GM19467 (cell line): ENCODE measurements around the gene ZNF791.
"Not testable (repeated sequence)": the region's sequence is repeated elsewhere in the genome, so short reads cannot be mapped to it uniquely, and the experiment has no call there.

Source experiments
- ATAC-seq: cut with Tn5 transposase; IDR thresholded peaks from one replicate; pipeline ENCODE4 v1.9.1; 2021; ENCODE audit warnings: mild to moderate bottlenecking, moderate library complexity; ENCODE audit not compliant: unreplicated experiment

Gene ZNF791

DNA sequence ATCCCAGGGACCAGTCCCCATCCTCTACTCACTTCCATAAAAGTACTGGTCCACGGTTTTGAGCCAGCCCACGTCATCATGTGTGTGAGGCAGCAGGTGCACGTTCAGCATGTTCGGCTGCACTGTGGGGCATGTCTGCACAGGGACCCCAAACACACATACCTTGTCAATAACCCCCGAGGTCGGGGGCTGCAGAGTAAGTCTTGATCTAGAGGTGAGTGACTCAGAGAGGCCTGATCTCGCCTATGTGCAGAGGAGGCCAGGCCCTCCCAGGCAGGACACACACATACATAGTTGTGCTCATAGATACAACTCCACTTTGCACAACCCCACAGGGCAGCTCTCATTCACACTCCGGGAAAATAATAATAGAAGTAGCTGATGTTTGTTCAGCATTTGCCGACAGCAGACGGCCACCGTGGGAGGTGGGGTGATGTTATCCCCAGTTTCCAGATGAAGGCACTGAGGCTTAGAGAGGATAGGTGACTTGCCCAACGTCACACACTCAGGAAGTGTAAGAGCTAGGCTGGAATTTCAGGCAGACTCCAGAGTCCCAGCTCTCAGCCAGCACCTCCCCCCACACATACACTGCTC is 55.0 kb downstream of the ZNF791 start:
- no peak for ATAC-seq

DNA sequence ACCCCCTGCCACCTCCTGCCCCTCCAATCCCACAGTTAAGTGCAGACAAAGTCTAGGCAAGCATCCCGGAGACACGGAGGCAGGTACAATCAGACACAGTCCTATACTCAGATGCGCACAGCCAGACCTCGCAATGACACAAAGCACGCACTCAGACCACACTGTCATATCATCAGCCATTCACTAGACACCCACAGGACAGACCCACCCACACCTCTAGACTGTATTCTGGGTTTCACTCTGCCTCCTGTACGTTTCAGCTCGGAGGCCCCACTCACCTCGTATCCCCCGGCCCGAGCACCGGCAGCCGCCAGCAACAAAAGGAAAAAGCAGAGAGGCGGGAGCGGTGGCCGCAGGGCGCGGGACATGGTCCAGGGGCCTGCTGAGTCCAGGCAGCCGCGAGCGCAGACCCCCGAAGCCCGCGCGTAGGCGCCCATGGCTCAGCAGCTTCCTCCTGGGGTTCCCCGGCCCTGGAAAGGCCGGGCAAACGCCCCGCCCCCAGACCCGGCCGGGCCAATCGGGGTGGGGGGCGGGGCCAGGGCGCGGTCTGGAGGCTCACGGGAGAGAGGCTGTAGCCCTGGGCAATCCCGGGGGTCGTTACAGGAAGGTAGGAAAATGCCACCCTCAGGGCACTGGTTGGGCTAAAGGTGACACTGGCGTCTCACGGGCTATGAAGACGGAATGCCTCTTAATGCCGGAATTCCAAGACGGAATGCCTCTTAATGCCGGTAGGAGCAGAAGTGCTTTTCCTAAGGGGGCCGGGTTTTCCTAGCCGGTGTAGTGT is 55.7 kb downstream of the ZNF791 start, which contains the start of the genes MAN2B1 and WDR83:
Gene MAN2B1, minus strand, starts transcription at position 478 of the 784 bp plus-strand sequence. Its CDS starts 41 bp downstream, at position 437.
Gene WDR83, plus strand, starts transcription at position 543 of the 784 bp plus-strand sequence. CDS start 2,984 bp downstream, outside the sequence.
- peak; percentile 41 for ATAC-seq

- ATAC-seq, result no peak
Measured at GRCh38 chr19:12667731-12668302, 57.1 kb downstream of the ZNF791 start.

GRCh38 chr19:12668346-12668745 is 57.6 kb downstream of the ZNF791 start:
- no peak for ATAC-seq

- no peak for ATAC-seq
Measured at GRCh38 chr19:12668932-12669269, 58.2 kb downstream of the ZNF791 start.

- ATAC-seq, result no peak
Measured at GRCh38 chr19:12669270-12670158, 58.8 kb downstream of the ZNF791 start.

DNA sequence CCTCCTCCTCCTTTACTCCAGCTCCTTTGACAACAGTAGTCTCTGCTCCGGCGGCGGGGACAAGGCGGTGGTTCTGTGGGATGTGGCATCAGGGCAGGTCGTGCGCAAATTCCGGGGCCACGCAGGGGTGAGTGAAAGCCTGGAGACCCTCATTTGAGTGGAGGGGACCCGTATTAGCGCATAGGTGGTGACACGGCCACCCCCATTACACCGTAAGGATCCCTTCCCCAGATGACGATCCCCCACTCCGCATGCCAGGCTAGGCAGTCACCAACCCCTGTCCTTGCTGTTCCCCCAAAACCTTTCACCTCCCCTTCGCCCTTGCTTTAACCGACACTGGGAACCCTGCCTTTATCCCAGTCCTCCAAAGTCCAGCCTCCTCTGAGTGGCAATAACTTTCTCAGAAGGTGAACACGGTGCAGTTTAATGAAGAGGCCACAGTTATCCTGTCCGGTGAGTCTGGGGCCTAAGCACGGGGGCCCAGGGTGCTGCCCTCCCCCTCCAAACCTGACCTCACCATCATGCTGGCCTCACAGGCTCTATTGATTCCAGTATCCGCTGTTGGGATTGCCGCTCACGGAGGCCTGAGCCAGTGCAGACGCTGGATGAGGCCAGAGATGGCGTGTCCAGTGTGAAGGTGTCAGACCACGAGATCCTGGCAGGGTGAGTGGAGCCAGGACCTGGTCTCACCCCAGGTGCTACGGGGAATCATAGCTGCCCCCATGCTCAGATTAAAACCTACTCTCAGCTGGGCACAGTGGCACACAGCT is 59.6 kb downstream of the ZNF791 start:
- ATAC-seq, result no peak

DNA sequence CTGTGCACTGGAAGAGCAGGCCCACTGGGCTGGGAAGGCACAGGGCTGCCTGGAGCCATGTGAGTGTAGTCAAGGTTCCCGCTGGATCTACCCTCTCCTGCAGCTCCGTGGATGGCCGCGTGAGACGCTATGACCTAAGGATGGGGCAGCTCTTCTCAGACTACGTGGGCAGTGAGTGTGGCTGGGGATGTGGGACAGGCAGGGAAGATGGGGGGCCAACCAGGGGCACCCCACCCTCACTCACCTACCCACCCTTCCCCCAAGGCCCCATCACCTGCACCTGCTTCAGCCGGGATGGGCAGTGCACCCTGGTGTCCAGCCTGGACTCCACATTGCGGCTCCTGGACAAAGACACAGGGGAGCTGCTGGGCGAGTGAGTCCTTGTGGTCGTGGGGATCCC is 62.0 kb downstream of the ZNF791 start:
- no peak for ATAC-seq

- ATAC-seq, result no peak
Measured at GRCh38 chr19:12675399-12675798, 64.7 kb downstream of the ZNF791 start.

GRCh38 chr19:12675940-12676339 is 65.2 kb downstream of the ZNF791 start:
- no peak for ATAC-seq

DNA sequence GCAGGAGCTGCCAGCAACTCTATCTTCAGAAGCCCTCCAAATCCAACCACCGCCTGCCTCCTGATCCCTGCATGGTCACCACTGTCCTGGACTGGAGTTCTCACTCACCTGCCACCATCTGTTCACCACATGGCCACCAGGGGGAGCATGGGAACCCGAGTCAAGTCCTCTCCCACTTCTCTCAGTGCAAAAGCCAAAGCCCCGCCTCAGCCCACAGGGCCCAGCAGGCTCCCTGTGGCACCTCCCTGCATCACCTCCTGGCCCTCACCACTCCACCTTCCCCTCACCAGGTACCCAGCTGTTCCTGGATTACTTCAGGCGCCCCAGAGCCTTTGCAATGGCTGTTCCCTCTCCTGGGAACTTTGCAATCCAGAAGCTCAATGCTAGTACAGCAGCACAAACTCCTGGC is 65.7 kb downstream of the ZNF791 start:
- no peak for ATAC-seq

DNA sequence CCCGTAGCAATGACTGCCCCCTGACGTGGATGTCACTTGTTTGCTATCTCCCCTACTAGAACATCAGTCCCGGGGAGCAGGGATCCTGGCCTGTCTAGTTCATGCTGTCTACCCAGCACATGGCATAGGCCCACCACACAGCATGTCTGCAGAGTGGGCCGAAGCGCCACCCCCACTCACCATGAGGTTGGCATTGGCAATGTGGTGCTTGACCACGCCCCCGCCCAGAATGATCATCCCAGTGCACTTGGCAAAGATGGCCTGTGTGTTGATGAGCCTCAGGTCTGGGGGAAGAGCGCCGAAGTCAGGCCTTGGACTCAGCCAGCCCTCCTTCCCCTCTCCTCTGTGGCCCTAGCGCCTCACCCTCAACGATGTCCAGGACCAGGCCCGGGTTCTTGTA is 66.2 kb downstream of the ZNF791 start:
- no peak for ATAC-seq

DNA sequence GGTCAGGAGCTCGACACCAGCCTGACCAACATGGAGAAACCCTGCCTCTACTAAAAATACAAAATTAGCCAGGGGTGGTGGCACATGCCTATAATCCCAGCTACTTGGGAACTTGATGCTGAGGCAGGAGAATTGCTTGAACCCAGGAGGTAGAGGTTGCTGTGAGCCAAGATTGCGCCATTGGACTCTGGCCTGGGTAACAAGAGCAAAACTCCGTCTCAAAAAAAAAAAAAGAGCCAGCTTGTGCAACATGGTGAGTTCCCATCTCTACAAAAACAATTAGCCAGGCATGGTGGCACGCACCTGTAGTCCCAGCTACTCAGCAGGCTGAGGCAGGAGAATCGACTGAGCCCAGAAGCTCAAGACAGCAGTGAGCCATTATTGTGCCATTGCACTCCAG is 67.3 kb downstream of the ZNF791 start:
- ATAC-seq, result not testable (repeated sequence)

GRCh38 chr19:12680034-12680433 is 69.3 kb downstream of the ZNF791 start:
- no peak for ATAC-seq

DNA sequence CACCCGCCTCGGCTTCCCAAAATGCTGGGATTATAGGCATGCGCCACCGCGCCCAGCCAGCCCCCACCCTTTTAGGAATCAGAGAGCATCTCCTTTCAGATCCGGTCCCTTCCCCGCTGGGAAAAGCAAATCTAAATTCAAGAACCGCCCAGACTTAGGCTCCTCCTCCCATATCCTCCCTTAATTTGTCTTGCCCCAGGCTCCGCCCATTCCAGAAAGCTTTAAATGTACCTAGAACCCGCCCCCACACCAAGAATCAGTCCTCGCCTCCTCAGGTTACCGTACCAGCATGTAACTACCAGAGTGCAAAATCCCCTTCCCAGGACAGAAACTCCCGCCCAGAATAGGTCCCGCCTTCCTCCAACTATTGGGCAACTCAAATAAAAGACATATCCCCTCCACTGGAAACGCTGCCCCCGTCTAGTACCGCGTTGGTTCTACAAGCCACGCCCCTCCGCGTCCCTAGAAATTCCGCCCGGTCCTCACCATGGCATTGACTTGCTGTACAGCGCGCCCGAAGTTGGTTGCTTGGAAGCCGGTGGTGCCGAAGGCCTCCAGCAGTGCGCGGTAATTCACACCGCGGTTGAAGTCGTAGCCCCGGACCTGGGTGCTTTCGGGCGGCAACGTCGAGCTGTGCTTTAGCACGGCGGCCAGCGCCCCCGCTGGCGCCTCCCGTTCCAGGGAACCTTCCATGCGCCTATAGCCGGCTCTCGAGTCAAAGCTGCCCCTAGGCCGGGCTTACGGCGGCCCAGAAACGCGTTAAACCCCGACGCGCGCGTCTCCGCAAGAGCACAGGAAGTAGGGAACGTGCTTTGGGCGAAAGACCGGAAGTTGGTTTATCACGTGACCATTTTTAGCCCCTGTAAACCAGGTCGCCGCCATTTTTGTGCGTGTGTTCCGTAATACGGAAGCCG is 70.6 kb downstream of the ZNF791 start, which contains the start of gene DHPS:
Gene DHPS, minus strand, starts transcription at position 807 of the 914 bp plus-strand sequence. Its CDS starts 114 bp downstream, at position 693.
- ATAC-seq, result peak; percentile 61
